Central memory CD8-positive, alpha-beta T cell (primary cell): Measurements from ENCODE around the gene RPS27.
"Not testable (repeated sequence)": the region's sequence is repeated elsewhere in the genome, so short reads cannot be mapped to it uniquely, and the experiment has no call there.

Source experiments
- ATAC-seq: fragments of 150-1000 bp; cut with Tn5 transposase; replicated peaks from 2 replicates; pipeline ENCODE4 v1.10.0; 2022; ENCODE audit warnings: mild to moderate bottlenecking, moderate FRiP score, moderate number of reproducible peaks; ENCODE audit not compliant: poor library complexity, severe bottlenecking; ENCODE audit errors: extremely low read depth
- DNase-seq, 2 donors: peaks; one replicate each; pipeline ENCODE4 v3.0.0; 2021; ENCODE audit warnings: low spot score in 2 of 2
- H3K27ac Mint-ChIP-seq: one replicate; pipeline ENCODE4 v1.8.0; 2022; ENCODE audit warnings: low read depth, mild to moderate bottlenecking, moderate library complexity, mixed read lengths
- H3K27me3 Mint-ChIP-seq: one replicate; pipeline ENCODE4 v1.8.0; 2022; ENCODE audit warnings: mixed read lengths
- H3K36me3 Mint-ChIP-seq: one replicate; pipeline ENCODE4 v1.8.0; 2022; ENCODE audit warnings: mild to moderate bottlenecking, moderate library complexity, mixed read lengths; ENCODE audit not compliant: insufficient read depth
- H3K4me1 Mint-ChIP-seq: one replicate; pipeline ENCODE4 v1.8.0; 2022; ENCODE audit warnings: mixed read lengths
- H3K4me3 Mint-ChIP-seq: one replicate; pipeline ENCODE4 v1.8.0; 2022; ENCODE audit warnings: mild to moderate bottlenecking, moderate library complexity, mixed read lengths
- H3K9me3 Mint-ChIP-seq: one replicate; pipeline ENCODE4 v1.8.0; 2022; ENCODE audit warnings: mixed read lengths

RPS27 gene

DNA sequence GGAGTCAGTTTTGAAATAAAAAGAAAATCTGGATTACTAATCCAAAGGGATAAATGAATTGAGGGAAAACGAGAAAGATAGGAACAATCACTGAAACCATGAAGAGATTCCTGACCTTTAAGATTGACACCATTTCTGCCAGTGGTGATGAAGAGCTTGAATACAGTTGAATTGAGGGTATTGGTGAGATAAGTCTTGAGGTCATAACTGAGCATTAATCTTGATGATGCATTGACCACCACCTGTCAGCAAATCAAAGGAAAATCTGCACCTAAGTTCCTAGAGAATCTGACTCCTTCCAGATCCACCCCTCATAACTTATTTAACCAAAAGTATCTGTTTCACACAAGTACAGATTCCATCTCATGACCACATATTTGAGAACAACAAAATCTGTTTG lies 21.6 kb downstream of the RPS27 start:
- DNase-seq (no peak), ATAC-seq (no peak)
- Mint-ChIP-seq H3K9me3 (no peaks in the 10 kb centered on the region), H3K27me3 (no peaks in the 10 kb centered on the region), H3K4me1 (no peaks in the 10 kb centered on the region), H3K27ac (no peak overlapping the region), H3K36me3 (peaks cover 2% of the 10 kb centered on the region), H3K4me3 (no peak overlapping the region)

DNA sequence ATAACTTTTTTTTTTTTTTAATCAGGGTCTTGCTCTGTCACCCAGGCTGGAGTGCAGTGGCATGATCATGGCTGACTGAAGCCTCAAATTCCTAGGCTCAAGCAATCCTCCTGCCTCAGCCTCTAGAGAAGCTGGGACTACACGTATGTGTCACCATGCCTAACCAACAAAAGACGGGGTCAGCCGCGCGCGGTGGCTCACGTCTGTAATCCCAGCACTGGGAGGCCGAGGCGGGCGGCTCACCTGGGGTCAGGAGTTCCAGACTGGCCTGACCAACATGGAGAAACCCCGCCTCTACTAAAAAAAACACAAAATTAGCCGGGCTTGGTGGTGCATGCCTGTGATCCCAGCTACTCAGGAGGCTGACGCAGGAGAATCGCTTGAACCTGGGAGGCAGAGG lies 22.0 kb downstream of the RPS27 start:
- not testable (repeated sequence) for H3K9me3 Mint-ChIP-seq, ATAC-seq, H3K36me3 Mint-ChIP-seq, H3K27ac Mint-ChIP-seq, DNase-seq, H3K4me1 Mint-ChIP-seq, H3K4me3 Mint-ChIP-seq, H3K27me3 Mint-ChIP-seq

DNA sequence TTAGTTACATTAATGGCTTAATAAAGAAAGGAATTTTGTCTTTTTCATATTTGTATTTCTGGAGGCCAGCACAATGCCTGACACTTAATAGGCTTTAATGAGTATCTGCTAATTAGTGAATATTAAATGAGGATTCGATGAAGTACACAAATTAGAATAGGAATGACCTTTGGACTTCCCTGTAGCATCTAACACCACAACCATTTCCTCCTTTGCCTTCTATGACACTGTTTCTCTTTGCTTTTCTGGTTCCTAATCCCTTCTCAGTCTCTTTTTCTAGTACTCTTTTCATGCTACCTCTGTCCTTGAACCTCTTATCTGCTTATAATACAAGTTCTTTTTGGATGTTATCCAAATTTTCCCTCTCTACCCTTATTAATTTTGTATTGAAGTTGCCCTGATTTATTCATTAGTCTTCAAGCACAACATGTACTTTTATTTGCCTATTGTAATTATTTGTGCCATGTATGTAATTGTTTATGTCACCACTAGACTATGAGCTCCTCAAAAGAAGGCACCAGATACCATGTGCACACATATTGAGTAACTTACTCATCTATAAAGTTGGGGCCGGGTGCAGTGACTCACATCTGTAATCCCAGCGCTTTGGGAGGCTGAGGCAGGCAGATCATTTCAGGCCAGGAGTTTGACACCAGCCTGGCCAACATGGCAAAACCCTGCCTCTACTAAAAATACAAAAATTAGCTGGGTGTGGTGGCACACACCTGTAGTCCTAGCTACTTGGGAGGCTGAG lies 23.8 kb downstream of the RPS27 start:
- no peaks in the 10 kb centered on the region for H3K9me3 Mint-ChIP-seq
- H3K27me3 Mint-ChIP-seq: no peaks in the 10 kb centered on the region
- no peak overlapping the region for H3K4me3 Mint-ChIP-seq
- no peak overlapping the region for H3K27ac Mint-ChIP-seq
- H3K36me3 Mint-ChIP-seq: peaks cover 2% of the 10 kb centered on the region
- DNase-seq (no peak), ATAC-seq (no peak)
- H3K4me1 Mint-ChIP-seq: no peaks in the 10 kb centered on the region

DNA sequence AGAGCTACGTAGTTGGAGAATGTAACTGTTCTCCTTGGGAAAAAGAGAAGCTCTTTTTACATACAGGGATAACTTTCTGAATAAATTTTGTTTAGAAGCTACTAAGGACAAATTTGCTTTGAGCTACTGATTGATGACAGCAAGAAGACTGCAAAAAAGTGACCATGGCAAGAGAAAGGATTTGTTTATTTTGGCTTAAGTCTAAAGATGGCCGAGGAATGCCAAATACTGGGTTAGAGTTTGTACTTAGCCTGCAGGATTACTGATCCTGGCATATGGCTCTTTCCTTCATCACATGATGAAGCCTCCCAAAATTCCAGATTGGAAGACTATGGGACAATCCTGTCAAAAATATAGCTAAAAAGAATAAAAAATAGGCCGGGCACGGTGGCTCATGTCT lies 28.7 kb downstream of the RPS27 start:
- Mint-ChIP-seq H3K36me3 (peaks cover 2% of the 10 kb centered on the region), H3K4me1 (no peaks in the 10 kb centered on the region), H3K27me3 (no peaks in the 10 kb centered on the region), H3K9me3 (no peaks in the 10 kb centered on the region), H3K27ac (no peak overlapping the region), H3K4me3 (no peak overlapping the region)
- no peak for DNase-seq
- ATAC-seq: no peak

DNA sequence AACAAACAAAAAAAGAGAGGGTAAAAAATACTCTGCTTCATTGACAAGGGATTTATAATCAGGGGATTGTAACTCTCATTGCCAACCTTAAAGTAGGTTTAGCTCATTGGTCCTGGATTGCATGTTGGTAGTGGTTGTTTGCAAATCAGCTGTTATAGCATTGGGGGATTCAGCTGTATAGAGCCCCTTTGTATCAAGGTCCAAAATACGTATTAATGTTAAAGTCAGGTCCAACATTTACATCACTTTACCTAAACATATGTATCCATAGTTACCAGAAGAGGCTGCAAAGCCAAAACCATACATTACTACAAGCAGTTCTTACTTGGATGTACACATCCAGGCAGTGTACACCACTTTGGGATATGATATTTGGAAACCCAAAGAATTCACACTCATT lies 29.4 kb downstream of the RPS27 start:
- H3K27ac Mint-ChIP-seq: no peak overlapping the region
- peaks cover 2% of the 10 kb centered on the region for H3K36me3 Mint-ChIP-seq
- H3K27me3 Mint-ChIP-seq: no peaks in the 10 kb centered on the region
- ATAC-seq: no peak
- no peak overlapping the region for H3K4me3 Mint-ChIP-seq
- no peak for DNase-seq
- H3K9me3 Mint-ChIP-seq: no peaks in the 10 kb centered on the region
- no peaks in the 10 kb centered on the region for H3K4me1 Mint-ChIP-seq

DNA sequence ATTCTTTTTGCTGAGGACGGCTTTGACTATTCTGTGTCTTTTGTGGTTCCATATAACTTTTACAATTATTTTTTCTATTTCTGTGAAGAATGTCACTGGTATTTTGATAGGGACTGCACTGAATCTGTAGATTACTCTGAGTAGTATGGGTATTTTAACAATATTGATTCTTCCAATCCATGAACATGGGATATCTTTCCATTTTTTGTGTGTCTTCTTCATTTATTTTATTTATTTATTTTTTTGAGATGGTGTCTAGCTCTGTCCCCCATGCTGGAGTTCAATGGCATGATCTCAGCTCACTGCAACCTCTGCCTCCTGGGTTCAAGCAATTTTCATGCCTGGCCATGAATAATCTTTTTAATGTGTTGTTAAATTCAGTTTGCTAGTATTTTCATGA lies 43.1 kb downstream of the RPS27 start:
- H3K36me3 Mint-ChIP-seq, H3K27me3 Mint-ChIP-seq, ATAC-seq, DNase-seq, H3K9me3 Mint-ChIP-seq, H3K4me1 Mint-ChIP-seq, H3K27ac Mint-ChIP-seq, H3K4me3 Mint-ChIP-seq: not testable (repeated sequence)
